ENCODE measurements around the gene POU2F1.

GRCh38 chr1:167301355-167301754, 80.7 kb downstream of the POU2F1 start:
- no peak for TF ChIP-seq CTCF (optimal IDR thresholded peaks at IDR 0.05 in 1 of 3, IDR thresholded peaks at IDR 0.05 in 1 of 3, conservative IDR thresholded peaks at IDR 0.05 in 1 of 3; ENCODE audit: extremely low read depth in 1 of 3, insufficient read depth in 2 of 3, low read length in 3 of 3)
- TF ChIP-seq EZH2 (IDR thresholded peaks at IDR 0.05; ENCODE audit: low read length), result no peak
